HG02852 (cell line): Measurements from ENCODE around the gene APOBEC3B.
"Not testable (repeated sequence)": the region's sequence is repeated elsewhere in the genome, so short reads cannot be mapped to it uniquely, and the experiment has no call there.

Experiments used
- ATAC-seq: cut with Tn5 transposase; IDR thresholded peaks from one replicate; pipeline ENCODE4 v1.9.1; 2021; ENCODE audit warnings: mild to moderate bottlenecking, moderate library complexity; ENCODE audit not compliant: unreplicated experiment

APOBEC3B gene

GRCh38 chr22:38981992-38982927 lies at the start of gene APOBEC3B:
Gene APOBEC3B (plus strand): TSS chr22:38982347. CDS start chr22:38982454, 107 bp downstream.
- ATAC-seq, result peak; percentile 65

GRCh38 chr22:38935023-38935422 lies 47.1 kb upstream of the APOBEC3B start:
- no peak for ATAC-seq

GRCh38 chr22:38935616-38936015 lies 46.5 kb upstream of the APOBEC3B start:
- ATAC-seq, result no peak

GRCh38 chr22:38936562-38936961 lies 45.6 kb upstream of the APOBEC3B start:
- no peak for ATAC-seq

GRCh38 chr22:38937036-38937435 lies 45.1 kb upstream of the APOBEC3B start:
- no peak for ATAC-seq

GRCh38 chr22:38937541-38937940 lies 44.6 kb upstream of the APOBEC3B start:
- no peak for ATAC-seq

- no peak for ATAC-seq
Observed at GRCh38 chr22:38938221-38938620, 43.9 kb upstream of the APOBEC3B start.

- no peak for ATAC-seq
Observed at GRCh38 chr22:38938925-38939324, 43.2 kb upstream of the APOBEC3B start.

- ATAC-seq, result no peak
Observed at GRCh38 chr22:38940811-38941384, 41.2 kb upstream of the APOBEC3B start.

- ATAC-seq, result peak; percentile 64
Observed at GRCh38 chr22:38941488-38941987, 40.6 kb upstream of the APOBEC3B start.

- ATAC-seq, result no peak
Observed at GRCh38 chr22:38942702-38943101, 39.4 kb upstream of the APOBEC3B start.

GRCh38 chr22:38943201-38943600 lies 38.9 kb upstream of the APOBEC3B start:
- ATAC-seq, result no peak

- ATAC-seq, result no peak
Observed at GRCh38 chr22:38943882-38944281, 38.3 kb upstream of the APOBEC3B start.

- ATAC-seq, result no peak
Observed at GRCh38 chr22:38944653-38945052, 37.5 kb upstream of the APOBEC3B start.

- not testable (repeated sequence) for ATAC-seq
Observed at GRCh38 chr22:38945706-38946338, 36.3 kb upstream of the APOBEC3B start.

- ATAC-seq, result no peak
Observed at GRCh38 chr22:38946771-38947170, 35.4 kb upstream of the APOBEC3B start.

- no peak for ATAC-seq
Observed at GRCh38 chr22:38947321-38948140, 34.6 kb upstream of the APOBEC3B start.

- ATAC-seq, result no peak
Observed at GRCh38 chr22:38948181-38948940, 33.8 kb upstream of the APOBEC3B start.

GRCh38 chr22:38949889-38950405 lies 32.2 kb upstream of the APOBEC3B start:
- ATAC-seq, result no peak
